ENCODE measurements around the gene CT45A9.
"Not testable (repeated sequence)": the region's sequence is repeated elsewhere in the genome, so short reads cannot be mapped to it uniquely, and the experiment has no call there.

DNA sequence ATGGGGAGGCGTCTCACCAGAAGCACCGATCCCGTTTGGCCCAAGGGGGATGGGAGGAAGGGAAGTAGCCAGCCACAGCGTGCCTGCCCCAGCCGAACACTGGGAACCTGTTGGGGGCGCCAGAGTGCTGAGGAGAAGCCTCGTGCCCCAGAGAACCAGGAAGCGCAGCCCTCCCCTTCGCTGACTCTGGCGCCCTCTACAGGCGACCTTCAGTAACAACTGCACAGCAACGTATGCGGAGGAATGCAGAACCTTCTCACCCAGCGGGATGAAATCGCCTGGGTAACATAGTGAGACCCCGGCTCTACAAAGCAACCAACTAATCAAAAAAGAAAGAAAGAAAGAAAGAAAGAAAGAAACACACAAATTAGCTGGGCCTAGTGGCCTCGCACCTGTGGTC lies at the start of gene CT45A9:
- TF ChIP-seq, protein P1, sequence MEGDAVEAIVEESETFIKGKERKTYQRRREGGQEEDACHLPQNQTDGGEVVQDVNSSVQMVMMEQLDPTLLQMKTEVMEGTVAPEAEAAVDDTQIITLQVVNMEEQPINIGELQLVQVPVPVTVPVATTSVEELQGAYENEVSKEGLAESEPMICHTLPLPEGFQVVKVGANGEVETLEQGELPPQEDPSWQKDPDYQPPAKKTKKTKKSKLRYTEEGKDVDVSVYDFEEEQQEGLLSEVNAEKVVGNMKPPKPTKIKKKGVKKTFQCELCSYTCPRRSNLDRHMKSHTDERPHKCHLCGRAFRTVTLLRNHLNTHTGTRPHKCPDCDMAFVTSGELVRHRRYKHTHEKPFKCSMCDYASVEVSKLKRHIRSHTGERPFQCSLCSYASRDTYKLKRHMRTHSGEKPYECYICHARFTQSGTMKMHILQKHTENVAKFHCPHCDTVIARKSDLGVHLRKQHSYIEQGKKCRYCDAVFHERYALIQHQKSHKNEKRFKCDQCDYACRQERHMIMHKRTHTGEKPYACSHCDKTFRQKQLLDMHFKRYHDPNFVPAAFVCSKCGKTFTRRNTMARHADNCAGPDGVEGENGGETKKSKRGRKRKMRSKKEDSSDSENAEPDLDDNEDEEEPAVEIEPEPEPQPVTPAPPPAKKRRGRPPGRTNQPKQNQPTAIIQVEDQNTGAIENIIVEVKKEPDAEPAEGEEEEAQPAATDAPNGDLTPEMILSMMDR (IDR thresholded peaks at IDR 0.05; ENCODE audit: low read depth, low read length, poor library complexity, severe bottlenecking), result not testable (repeated sequence)
- TF ChIP-seq EZH2phosphoT487 (IDR thresholded peaks at IDR 0.05; ENCODE audit: borderline replicate concordance, low read length), result not testable (repeated sequence)

Measured in DOHH2 (cell line).